ENCODE results near the gene PCNX3. TPM values are rescaled to one million over a fixed set of nuclear protein-coding genes. Genes with fewer than 3 reads are reported as not detected.

PCNX3 gene
- total and polyA plus RNA-seq, 12 donors, result 9.0 to 45.0 (median 33.4) TPM

GRCh38 chr11:65651589-65652510 lies 36.3 kb downstream of the PCNX3 start:
- H3K4me3 ChIP-seq, result peak overlapping the region in 2 of 4 donors; percentile 24 to 50
- no peaks in the 10 kb centered on the region for H3K9me3 ChIP-seq (replicated peaks in 1 of 3)
- intact Hi-C loops (cut with DNase I), result no loop called here
- peaks cover 0 to 58% of the 10 kb centered on the region in 2 donors for H3K36me3 ChIP-seq (replicated peaks in 1 of 2)
- H3K27me3 ChIP-seq, result no peaks in the 10 kb centered on the region
- 15 to 19% (median 17%) methylated on average over 24 to 28 of the region's 28 CpGs for WGBS, 4 donors
- peak; percentile 43 to 82 (median 69) for DNase-seq
- peak overlapping the region; percentile 50 to 97 (median 96) for H3K27ac ChIP-seq
- H3K4me1 ChIP-seq (replicated peaks in 1 of 2), result peaks cover 13 to 39% of the 10 kb centered on the region in 2 donors
- TF ChIP-seq CTCF (IDR thresholded peaks at IDR 0.05) (no peak), POLR2A (IDR thresholded peaks at IDR 0.05) (no peak)

GRCh38 chr11:65652511-65653228 lies 37.1 kb downstream of the PCNX3 start:
- TF ChIP-seq CTCF (IDR thresholded peaks at IDR 0.05), result no peak
- TF ChIP-seq POLR2A (IDR thresholded peaks at IDR 0.05), result peak; percentile 65 to 73
- Histone ChIP-seq H3K27me3 (no peaks in the 10 kb centered on the region), H3K9me3 (replicated peaks in 1 of 3) (no peaks in the 10 kb centered on the region), H3K4me1 (replicated peaks in 1 of 2) (peaks cover 13 to 37% of the 10 kb centered on the region in 2 donors), H3K4me3 (peak overlapping the region in 3 of 4 donors; percentile 24 to 51 (median 50)), H3K36me3 (replicated peaks in 1 of 2) (peaks cover 0 to 63% of the 10 kb centered on the region in 2 donors), H3K27ac (peak overlapping the region; percentile 79 to 97 (median 96))
- peak; percentile 93 to 95 (median 94) for DNase-seq
- 0 to 1% (median 0%) methylated on average over 4 to 68 of the region's 68 CpGs for WGBS, 4 donors
- intact Hi-C loops (cut with DNase I), result no loop called here

- TF ChIP-seq CTCF (IDR thresholded peaks at IDR 0.05) (no peak), POLR2A (IDR thresholded peaks at IDR 0.05) (no peak)
- peak overlapping the region in 1 of 4 donors; percentile 50 for H3K4me3 ChIP-seq
- H3K27ac ChIP-seq, result peak overlapping the region; percentile 79 to 97 (median 96)
- H3K4me1 ChIP-seq (replicated peaks in 1 of 2), result peaks cover 13 to 30% of the 10 kb centered on the region in 2 donors
- intact Hi-C loops (cut with DNase I), result no loop called here
- DNase-seq, result peak in 5 of 7 donors; percentile 16 to 49 (median 39)
- no peaks in the 10 kb centered on the region for H3K27me3 ChIP-seq
- peaks cover 0 to 69% of the 10 kb centered on the region in 2 donors for H3K36me3 ChIP-seq (replicated peaks in 1 of 2)
- WGBS, 4 donors, result 38 to 48% (median 44%) methylated on average over 11 to 12 of the region's 12 CpGs
- H3K9me3 ChIP-seq (replicated peaks in 1 of 3), result no peaks in the 10 kb centered on the region
Measured at GRCh38 chr11:65653229-65654225, 38.0 kb downstream of the PCNX3 start.
